SK-N-SH treated with all-trans-retinoic acid at 6 μM for 48 hours (cell line): ENCODE results near the gene DCC.

Experiments
- ATAC-seq: fragments of 200-7000 bp; cut with Tn5 transposase; 3 replicates; pipeline ENCODE4 v1.9.1; 2020; ENCODE audit warnings: mild to moderate bottlenecking, moderate library complexity
- ARNTL ChIP-seq: fragments of 450-650 bp; formaldehyde crosslinking; IDR thresholded peaks from 2 replicates; pipeline ENCODE4 v1.5.0; 2020; ENCODE audit warnings: low read depth, mild to moderate bottlenecking, moderate library complexity, borderline replicate concordance
- BACH2 ChIP-seq: fragments of 250-450 bp; sonication (Bioruptor Pico); IDR thresholded peaks from 2 replicates; pipeline ENCODE4 v1.9.0; 2021; ENCODE audit warnings: mild to moderate bottlenecking, borderline replicate concordance
- CSDC2 ChIP-seq: fragments of 250-450 bp; sonication (Bioruptor Pico); IDR thresholded peaks from 2 replicates; pipeline ENCODE4 v1.5.0; 2020; ENCODE audit warnings: mild to moderate bottlenecking, moderate library complexity
- CSRNP3 ChIP-seq: fragments of 250-450 bp; sonication (Bioruptor Pico); IDR thresholded peaks from 2 replicates; pipeline ENCODE4 v1.5.1; 2021; ENCODE audit warnings: mild to moderate bottlenecking, moderate library complexity
- ESRRG ChIP-seq: fragments of 250-450 bp; sonication (Bioruptor Pico); IDR thresholded peaks from 2 replicates; pipeline ENCODE4 v1.6.1; 2021; ENCODE audit warnings: mild to moderate bottlenecking
- GLIS3 ChIP-seq: fragments of 250-450 bp; sonication (Bioruptor Pico); IDR thresholded peaks from 2 replicates; pipeline ENCODE4 v1.5.0; 2020; ENCODE audit warnings: mild to moderate bottlenecking, moderate library complexity
- ISL1 ChIP-seq: fragments of 250-450 bp; sonication (Bioruptor Pico); IDR thresholded peaks from 2 replicates; pipeline ENCODE4 v2.1.2; 2022; ENCODE audit warnings: mild to moderate bottlenecking, moderate library complexity
- OSR1 ChIP-seq: fragments of 250-450 bp; sonication (Bioruptor Pico); IDR thresholded peaks from 2 replicates; pipeline ENCODE4 v1.8.0; 2022; ENCODE audit warnings: moderate library complexity, mild to moderate bottlenecking, inconsistent platforms
- PPARA ChIP-seq: fragments of 250-450 bp; sonication (Bioruptor Pico); IDR thresholded peaks from 2 replicates; pipeline ENCODE4 v1.5.0; 2020; ENCODE audit warnings: mild to moderate bottlenecking, borderline replicate concordance
- SNAI2 ChIP-seq: fragments of 250-450 bp; sonication (Bioruptor Pico); IDR thresholded peaks from 2 replicates; pipeline ENCODE4 v1.5.0; 2020; ENCODE audit warnings: mild to moderate bottlenecking, moderate library complexity
- TCF4 ChIP-seq: fragments of 250-450 bp; sonication (Bioruptor Pico); IDR thresholded peaks from 2 replicates; pipeline ENCODE4 v1.8.0; 2021; ENCODE audit warnings: mild to moderate bottlenecking, moderate library complexity, borderline replicate concordance
- TOX ChIP-seq: fragments of 250-450 bp; sonication (Bioruptor Pico); IDR thresholded peaks from 2 replicates; pipeline ENCODE4 v1.8.0; 2021; ENCODE audit warnings: mild to moderate bottlenecking, moderate library complexity, borderline replicate concordance
- ZC3H10 ChIP-seq: fragments of 250-450 bp; sonication (Bioruptor Pico); IDR thresholded peaks from 2 replicates; pipeline ENCODE4 v1.5.1; 2021; ENCODE audit warnings: mild to moderate bottlenecking, moderate library complexity
- ZFP3 ChIP-seq: fragments of 250-450 bp; sonication (Bioruptor Pico); IDR thresholded peaks from 2 replicates; pipeline ENCODE4 v1.5.0; 2020; ENCODE audit warnings: mild to moderate bottlenecking, moderate library complexity
- ZFP30 ChIP-seq: fragments of 450-650 bp; formaldehyde crosslinking; IDR thresholded peaks from 2 replicates; pipeline ENCODE4 v1.5.0; 2022; ENCODE audit warnings: mild to moderate bottlenecking, moderate library complexity
- ZNF565 ChIP-seq: fragments of 450-650 bp; formaldehyde crosslinking; conservative IDR thresholded peaks from 2 replicates; pipeline ENCODE4 v1.5.0; 2020; ENCODE audit warnings: low read depth, mild to moderate bottlenecking, moderate library complexity
- ZNF70 ChIP-seq: fragments of 450-650 bp; formaldehyde crosslinking; IDR thresholded peaks from 2 replicates; pipeline ENCODE4 v1.5.0; 2020; ENCODE audit warnings: mild to moderate bottlenecking, moderate library complexity
- ZNF8 ChIP-seq: fragments of 450-650 bp; formaldehyde crosslinking; IDR thresholded peaks from 2 replicates; pipeline ENCODE4 v1.5.0; 2020; ENCODE audit warnings: mild to moderate bottlenecking, moderate library complexity
- TF ChIP-seq, protein P1 (sequence below): fragments of 250-450 bp; sonication (Bioruptor Pico); IDR thresholded peaks from 2 replicates; pipeline ENCODE4 v1.8.0; 2021; ENCODE audit warnings: low read depth, mild to moderate bottlenecking, moderate library complexity, borderline replicate concordance
- TF ChIP-seq, protein P2 (sequence below): fragments of 250-450 bp; sonication (Bioruptor Pico); IDR thresholded peaks from 2 replicates; pipeline ENCODE4 v1.5.1; 2020; ENCODE audit warnings: low read depth, mild to moderate bottlenecking, moderate library complexity
- TF ChIP-seq, protein P3 (sequence below): fragments of 250-450 bp; sonication (Bioruptor Pico); IDR thresholded peaks from 2 replicates; pipeline ENCODE4 v1.8.0; 2020; ENCODE audit warnings: mild to moderate bottlenecking, moderate library complexity, borderline replicate concordance

Gene DCC

GRCh38 chr18:52749542-52749941 lies 409.5 kb downstream of the DCC start:
- TF ChIP-seq ARNTL (CRISPR knock-in tag) (no peak), CSDC2 (no peak), ZC3H10 (CRISPR knock-in tag) (no peak), ZNF8 (CRISPR knock-in tag) (no peak), TOX (no peak), ZNF70 (no peak), ESRRG (CRISPR knock-in tag) (no peak), OSR1 (CRISPR knock-in tag) (no peak), PPARA (CRISPR knock-in tag) (no peak), TCF4 (CRISPR knock-in tag) (no peak), ZFP3 (CRISPR knock-in tag) (no peak), BACH2 (CRISPR knock-in tag) (no peak), ZNF565 (CRISPR knock-in tag) (no peak), ZFP30 (CRISPR knock-in tag) (no peak)
- TF ChIP-seq, protein P1, sequence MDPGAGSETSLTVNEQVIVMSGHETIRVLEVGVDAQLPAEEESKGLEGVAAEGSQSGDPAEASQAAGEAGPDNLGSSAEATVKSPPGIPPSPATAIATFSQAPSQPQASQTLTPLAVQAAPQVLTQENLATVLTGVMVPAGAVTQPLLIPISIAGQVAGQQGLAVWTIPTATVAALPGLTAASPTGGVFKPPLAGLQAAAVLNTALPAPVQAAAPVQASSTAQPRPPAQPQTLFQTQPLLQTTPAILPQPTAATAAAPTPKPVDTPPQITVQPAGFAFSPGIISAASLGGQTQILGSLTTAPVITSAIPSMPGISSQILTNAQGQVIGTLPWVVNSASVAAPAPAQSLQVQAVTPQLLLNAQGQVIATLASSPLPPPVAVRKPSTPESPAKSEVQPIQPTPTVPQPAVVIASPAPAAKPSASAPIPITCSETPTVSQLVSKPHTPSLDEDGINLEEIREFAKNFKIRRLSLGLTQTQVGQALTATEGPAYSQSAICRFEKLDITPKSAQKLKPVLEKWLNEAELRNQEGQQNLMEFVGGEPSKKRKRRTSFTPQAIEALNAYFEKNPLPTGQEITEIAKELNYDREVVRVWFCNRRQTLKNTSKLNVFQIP (CRISPR knock-in tag) = no peak
- TF ChIP-seq, protein P2, sequence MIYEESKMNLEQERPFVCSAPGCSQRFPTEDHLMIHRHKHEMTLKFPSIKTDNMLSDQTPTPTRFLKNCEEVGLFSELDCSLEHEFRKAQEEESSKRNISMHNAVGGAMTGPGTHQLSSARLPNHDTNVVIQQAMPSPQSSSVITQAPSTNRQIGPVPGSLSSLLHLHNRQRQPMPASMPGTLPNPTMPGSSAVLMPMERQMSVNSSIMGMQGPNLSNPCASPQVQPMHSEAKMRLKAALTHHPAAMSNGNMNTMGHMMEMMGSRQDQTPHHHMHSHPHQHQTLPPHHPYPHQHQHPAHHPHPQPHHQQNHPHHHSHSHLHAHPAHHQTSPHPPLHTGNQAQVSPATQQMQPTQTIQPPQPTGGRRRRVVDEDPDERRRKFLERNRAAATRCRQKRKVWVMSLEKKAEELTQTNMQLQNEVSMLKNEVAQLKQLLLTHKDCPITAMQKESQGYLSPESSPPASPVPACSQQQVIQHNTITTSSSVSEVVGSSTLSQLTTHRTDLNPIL (CRISPR knock-in tag) = no peak
- TF ChIP-seq, protein P3, sequence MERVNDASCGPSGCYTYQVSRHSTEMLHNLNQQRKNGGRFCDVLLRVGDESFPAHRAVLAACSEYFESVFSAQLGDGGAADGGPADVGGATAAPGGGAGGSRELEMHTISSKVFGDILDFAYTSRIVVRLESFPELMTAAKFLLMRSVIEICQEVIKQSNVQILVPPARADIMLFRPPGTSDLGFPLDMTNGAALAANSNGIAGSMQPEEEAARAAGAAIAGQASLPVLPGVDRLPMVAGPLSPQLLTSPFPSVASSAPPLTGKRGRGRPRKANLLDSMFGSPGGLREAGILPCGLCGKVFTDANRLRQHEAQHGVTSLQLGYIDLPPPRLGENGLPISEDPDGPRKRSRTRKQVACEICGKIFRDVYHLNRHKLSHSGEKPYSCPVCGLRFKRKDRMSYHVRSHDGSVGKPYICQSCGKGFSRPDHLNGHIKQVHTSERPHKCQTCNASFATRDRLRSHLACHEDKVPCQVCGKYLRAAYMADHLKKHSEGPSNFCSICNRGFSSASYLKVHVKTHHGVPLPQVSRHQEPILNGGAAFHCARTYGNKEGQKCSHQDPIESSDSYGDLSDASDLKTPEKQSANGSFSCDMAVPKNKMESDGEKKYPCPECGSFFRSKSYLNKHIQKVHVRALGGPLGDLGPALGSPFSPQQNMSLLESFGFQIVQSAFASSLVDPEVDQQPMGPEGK (CRISPR knock-in tag) = no peak
- ATAC-seq = no peak

DNA sequence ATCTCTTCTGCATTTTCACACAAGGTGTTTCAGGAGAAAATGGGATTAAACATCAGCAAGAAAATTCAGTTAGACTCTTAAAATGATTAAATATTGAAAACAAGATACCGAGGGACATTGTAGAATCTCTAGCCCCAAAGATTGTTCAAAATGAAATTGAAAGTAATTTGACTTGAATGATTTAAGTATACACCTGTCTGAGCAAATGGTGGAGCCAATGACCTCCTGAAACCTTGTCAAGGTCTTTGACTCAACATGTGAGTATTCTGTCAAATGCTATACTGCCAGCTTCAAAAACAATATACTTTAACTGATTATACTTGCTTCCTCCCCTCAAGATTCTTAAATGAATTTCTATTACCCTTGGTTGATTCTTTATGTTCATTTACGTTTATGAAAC lies 411.0 kb downstream of the DCC start:
- TF ChIP-seq SNAI2 (CRISPR knock-in tag) (no peak), ESRRG (CRISPR knock-in tag) (no peak)
- no peak for ATAC-seq

DNA sequence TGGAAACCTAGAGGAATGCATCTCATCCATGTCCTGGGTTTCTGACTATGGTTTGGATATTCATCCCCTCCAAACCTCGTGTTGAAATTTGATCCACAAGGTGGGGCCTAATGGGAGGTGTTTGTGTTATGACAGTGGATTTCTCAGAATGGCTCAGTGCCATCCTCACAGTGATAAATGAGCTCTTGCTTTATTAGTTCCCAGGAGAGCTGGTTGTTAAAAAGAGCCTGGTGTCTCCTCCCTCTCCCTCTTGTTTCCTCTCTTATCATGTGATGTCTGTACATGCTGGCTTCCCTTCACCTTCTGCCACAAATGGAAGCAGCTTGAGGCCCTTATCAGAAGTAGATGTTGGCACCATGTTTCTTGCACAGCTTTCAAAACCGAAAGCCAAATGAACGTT lies 424.3 kb downstream of the DCC start:
- ATAC-seq = no peak
- no peak for TF ChIP-seq ZNF70
- TF ChIP-seq ARNTL (CRISPR knock-in tag) = no peak
- no peak for TF ChIP-seq SNAI2 (CRISPR knock-in tag)
- TF ChIP-seq, protein P2 (CRISPR knock-in tag) = no peak
- TF ChIP-seq GLIS3 (CRISPR knock-in tag) = no peak
- TF ChIP-seq ZNF565 (CRISPR knock-in tag) = no peak
- no peak for TF ChIP-seq CSRNP3 (CRISPR knock-in tag)
- no peak for TF ChIP-seq TOX

DNA sequence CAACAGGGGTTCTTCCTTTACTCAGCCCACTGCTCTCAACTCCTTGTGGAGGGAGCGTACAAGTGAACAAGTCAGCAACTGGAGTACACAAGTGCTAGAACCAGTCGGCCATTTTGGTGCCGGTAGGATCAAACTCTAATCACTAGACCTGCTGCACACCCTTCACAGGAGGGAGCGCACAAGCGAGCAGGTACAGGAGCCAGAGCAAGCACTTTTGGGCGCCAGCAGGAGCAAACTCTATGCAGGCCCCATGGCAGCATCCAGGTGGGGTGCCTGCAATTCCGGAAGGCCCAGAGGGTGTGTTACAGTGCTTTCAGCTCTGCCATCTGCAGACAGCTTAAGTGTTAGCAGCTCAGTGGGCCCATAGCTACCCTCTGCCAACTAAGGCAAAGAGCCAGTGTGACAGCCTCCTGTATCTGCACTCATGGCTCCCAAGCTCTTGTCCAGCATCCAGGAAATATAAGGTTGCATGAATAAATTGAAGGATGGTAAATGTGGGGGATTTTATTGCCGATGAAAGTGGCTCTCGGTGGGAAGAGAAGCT lies 426.1 kb downstream of the DCC start:
- TF ChIP-seq ISL1 (CRISPR knock-in tag) (no peak), ZFP3 (CRISPR knock-in tag) (no peak), ZC3H10 (CRISPR knock-in tag) (no peak), CSRNP3 (CRISPR knock-in tag) (no peak), CSDC2 (no peak)
- TF ChIP-seq, protein P1 (CRISPR knock-in tag) = no peak
- TF ChIP-seq, all 23 proteins: peak for 0
- ATAC-seq = no peak
